Measurements from ENCODE around the gene PBXIP1. TPM values are rescaled to one million over a fixed set of nuclear protein-coding genes. Genes with fewer than 3 reads are reported as not detected.

Gene PBXIP1
- total and polyA plus RNA-seq, 2 of the 13 experiments (the other 11 are each of a cell fraction or from before 2014, with no cell fraction given) = 16.3 to 31.9 TPM

GRCh38 chr1:154955039-154955717, 721 bp downstream of the PBXIP1 start (continued):
- TF ChIP-seq FOXA3 (CRISPR knock-in tag; IDR thresholded peaks at IDR 0.05) = peak; percentile 43; the same call in 1 of the 2 replicates
- TF ChIP-seq KLF13 (CRISPR knock-in tag; IDR thresholded peaks at IDR 0.05) = no peak
- no peak for TF ChIP-seq GLMP (CRISPR knock-in tag; IDR thresholded peaks at IDR 0.05; ENCODE audit: borderline replicate concordance)
- TF ChIP-seq ZNF672 (CRISPR knock-in tag; IDR thresholded peaks at IDR 0.05) = peak; percentile 89; the same call in 1 of the 2 replicates
- TF ChIP-seq THAP9 (CRISPR knock-in tag; IDR thresholded peaks at IDR 0.05; ENCODE audit: borderline replicate concordance) = no peak
- no peak for TF ChIP-seq THRA (CRISPR knock-in tag; IDR thresholded peaks at IDR 0.05; ENCODE audit: borderline replicate concordance)
- TF ChIP-seq ZNF879 (CRISPR knock-in tag; IDR thresholded peaks at IDR 0.05) = no peak
- TF ChIP-seq JUNB (CRISPR knock-in tag; IDR thresholded peaks at IDR 0.05; ENCODE audit: borderline replicate concordance) = no peak
- TF ChIP-seq BHLHE40 (IDR thresholded peaks at IDR 0.05; ENCODE audit: low read length) = no peak
- TF ChIP-seq SIX1 (CRISPR knock-in tag; IDR thresholded peaks at IDR 0.05; ENCODE audit: borderline replicate concordance) = no peak
- no peak for TF ChIP-seq GPBP1L1 (CRISPR knock-in tag; IDR thresholded peaks at IDR 0.05)
- no peak for TF ChIP-seq TCF7L2 (IDR thresholded peaks at IDR 0.05; ENCODE audit: low read depth, low read length)
- no peak for TF ChIP-seq ZNF546 (CRISPR knock-in tag; conservative IDR thresholded peaks at IDR 0.05)
- TF ChIP-seq ZNF205 (CRISPR knock-in tag; IDR thresholded peaks at IDR 0.05) = no peak
- TF ChIP-seq ARNT2 (CRISPR knock-in tag; IDR thresholded peaks at IDR 0.05; ENCODE audit: low read depth) = no peak
- no peak for TF ChIP-seq ZBTB4 (CRISPR knock-in tag; IDR thresholded peaks at IDR 0.05; ENCODE audit: borderline replicate concordance)
- 0 out of 2 replicates have a peak, but pooled peaks have one; percentile 22 for TF ChIP-seq ZMAT3 (CRISPR knock-in tag; conservative IDR thresholded peaks at IDR 0.05)
